Spleen (tissue), 7 donors: ENCODE results near the gene REG4.

ENCODE experiments used
- CTCF ChIP-seq, 11 experiments: fragments of 200-600 bp in 7 of 11; fragments of 450-650 bp in 4 of 11; sonication (generic) in 4 of 11; IDR thresholded peaks in 8 of 11; conservative IDR thresholded peaks in 3 of 11; 1 replicate in 7 of 11; 2 replicates in 4 of 11; pipeline versions ENCODE4 v1.4.0 to v1.8.0; 2016 to 2021; ENCODE audit warnings: antibody characterized with exemption in 11 of 11, inconsistent platforms in 4 of 11, mild to moderate bottlenecking in 1 of 11
- POLR2A ChIP-seq, 3 donors: fragments of 450-650 bp; IDR thresholded peaks; one replicate each; pipeline ENCODE4 v1.5.1; 2017; ENCODE audit warnings: antibody characterized with exemption in 3 of 3, mild to moderate bottlenecking in 1 of 3
- POLR2AphosphoS5 ChIP-seq, 3 donors: sonication (generic); formaldehyde crosslinking; IDR thresholded peaks; one replicate each; pipeline ENCODE4 v1.5.1; 2017; ENCODE audit warnings: antibody characterized with exemption in 3 of 3
- donor health status: DM: no; HTN: no; CAD: no; lungs with moderate emphysema.
- donor health status: DM: no; HTN: no; CAD: no.
- donor health status: DM: no; HTN: no; CAD: no.

- TF ChIP-seq POLR2A (IDR thresholded peaks at IDR 0.05) (no peak), CTCF (IDR thresholded peaks at IDR 0.05 in 8 of 11, conservative IDR thresholded peaks at IDR 0.05 in 3 of 11) (no peak), POLR2AphosphoS5 (IDR thresholded peaks at IDR 0.05) (no peak)
Observed at GRCh38 chr1:119744598-119744942, 66.7 kb downstream of the REG4 start.
